ENCODE measurements around the gene ZFYVE21. TPM values are rescaled to one million over a fixed set of nuclear protein-coding genes. Genes with fewer than 3 reads are reported as not detected.

ZFYVE21 gene
- total RNA-seq, 4 donors from 2014 or later = 40.3 to 81.2 (median 59.0) TPM

DNA sequence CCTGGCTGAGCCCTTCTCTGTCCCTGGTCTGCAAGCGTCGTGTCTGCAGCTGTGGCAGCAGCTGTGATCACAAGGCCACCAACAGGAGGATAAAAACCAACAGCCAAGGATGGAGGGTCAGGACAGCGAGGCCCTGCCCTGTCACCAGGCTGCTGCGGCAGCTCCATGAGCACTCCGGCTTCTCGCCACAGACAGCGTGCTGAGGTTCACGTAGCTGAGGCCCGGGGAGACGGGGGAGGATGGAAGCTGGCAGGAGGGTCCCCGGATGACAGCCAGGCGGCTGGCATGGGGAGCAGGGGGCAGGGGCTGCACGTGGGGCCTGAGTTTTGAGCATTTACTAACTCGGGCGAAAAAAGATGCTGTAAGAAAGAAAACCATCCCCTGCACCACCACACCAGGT is 5.8 kb upstream of the ZFYVE21 start:
- no peak for DNase-seq
- no peak for TF ChIP-seq CTCF (IDR thresholded peaks at IDR 0.05)
- peaks cover 4 to 47% (median 8%) of the 10 kb centered on the region in 4 donors for H3K4me1 ChIP-seq
- H3K9me3 ChIP-seq = no peaks in the 10 kb centered on the region
- H3K36me3 ChIP-seq = peaks cover 0 to 10% (median 0%) of the 10 kb centered on the region in 3 donors
- H3K4me3 ChIP-seq = no peak overlapping the region
- H3K27ac ChIP-seq = peak overlapping the region in 1 of 4 donors; percentile 8
- no peaks in the 10 kb centered on the region for H3K27me3 ChIP-seq

- H3K27me3 ChIP-seq = no peaks in the 10 kb centered on the region
- H3K4me3 ChIP-seq = no peak overlapping the region
- peaks cover 0 to 2% (median 0%) of the 10 kb centered on the region in 3 donors for H3K36me3 ChIP-seq
- H3K27ac ChIP-seq = peak overlapping the region; percentile 5 to 77 (median 50)
- H3K4me1 ChIP-seq = peaks cover 4 to 49% (median 9%) of the 10 kb centered on the region in 4 donors
- H3K9me3 ChIP-seq = no peaks in the 10 kb centered on the region
- TF ChIP-seq POLR2A (IDR thresholded peaks at IDR 0.05) (no peak), CTCF (IDR thresholded peaks at IDR 0.05) (no peak)
- DNase-seq = no peak
Measured at GRCh38 chr14:103710771-103711377, 4.7 kb upstream of the ZFYVE21 start.

DNA sequence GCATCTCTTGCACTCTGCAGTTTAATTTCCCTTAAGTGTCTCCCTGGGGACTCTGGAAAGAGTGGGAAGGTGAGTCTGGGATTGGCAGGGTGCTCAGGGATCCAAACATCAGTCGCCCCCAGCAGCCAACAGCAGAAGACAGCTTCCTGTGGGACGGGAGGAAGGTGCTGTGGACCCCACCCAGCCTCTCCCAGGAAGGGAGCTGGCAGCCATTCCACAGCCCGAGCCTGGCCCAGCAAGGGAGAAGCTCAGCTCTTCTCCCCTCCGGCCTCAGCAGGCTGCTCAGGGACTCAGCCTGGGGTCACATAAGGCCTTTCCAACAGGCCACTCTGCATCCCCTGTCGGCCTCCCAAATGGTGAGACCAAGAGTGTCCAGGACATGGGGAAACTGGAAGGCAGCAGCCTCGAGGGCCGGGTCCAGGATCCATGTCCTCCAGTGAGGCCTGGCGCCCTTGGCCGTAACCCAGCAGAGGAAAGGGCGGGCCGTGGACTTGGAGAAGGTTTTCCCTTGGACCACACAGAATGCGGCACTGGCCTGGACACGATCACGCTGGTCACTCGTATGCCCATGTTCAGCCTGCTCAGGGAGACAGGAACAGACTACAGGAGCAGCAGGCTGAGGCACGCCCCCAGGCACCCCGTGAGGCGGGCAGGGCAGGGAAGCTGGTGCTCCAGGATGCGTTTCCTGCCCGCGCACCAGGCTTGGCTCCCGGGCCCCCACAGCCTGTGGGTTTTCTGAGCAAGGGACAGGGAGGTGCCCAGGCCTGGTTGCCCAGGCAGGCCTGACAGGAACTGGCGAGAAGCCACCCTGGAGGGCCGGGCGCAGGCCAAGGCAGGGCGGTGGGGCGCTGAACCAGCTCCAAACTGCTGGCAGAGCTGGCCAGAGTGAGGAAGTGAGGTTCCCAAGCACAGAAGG is 3.8 kb upstream of the ZFYVE21 start:
- no peak overlapping the region for H3K4me3 ChIP-seq
- H3K27me3 ChIP-seq = no peaks in the 10 kb centered on the region
- H3K9me3 ChIP-seq = no peaks in the 10 kb centered on the region
- no peaks in the 10 kb centered on the region for H3K36me3 ChIP-seq
- TF ChIP-seq CTCF (IDR thresholded peaks at IDR 0.05) = no peak
- TF ChIP-seq POLR2A (IDR thresholded peaks at IDR 0.05) = no peak
- H3K27ac ChIP-seq = peak overlapping the region; percentile 5 to 77 (median 50)
- DNase-seq = peak in 1 of 3 donors; percentile 80
- peaks cover 4 to 54% (median 11%) of the 10 kb centered on the region in 4 donors for H3K4me1 ChIP-seq

- TF ChIP-seq POLR2A (IDR thresholded peaks at IDR 0.05) (no peak), CTCF (IDR thresholded peaks at IDR 0.05) (no peak)
- no peak overlapping the region for H3K4me3 ChIP-seq
- no peaks in the 10 kb centered on the region for H3K27me3 ChIP-seq
- H3K36me3 ChIP-seq = no peaks in the 10 kb centered on the region
- DNase-seq = no peak
- H3K27ac ChIP-seq = peak overlapping the region in 3 of 4 donors; percentile 25 to 77 (median 75)
- H3K4me1 ChIP-seq = peaks cover 4 to 63% (median 11%) of the 10 kb centered on the region in 4 donors
- H3K9me3 ChIP-seq = no peaks in the 10 kb centered on the region
Measured at GRCh38 chr14:103712633-103713247, 2.9 kb upstream of the ZFYVE21 start.

- Histone ChIP-seq H3K27ac (no peak overlapping the region), H3K36me3 (no peaks in the 10 kb centered on the region), H3K4me3 (no peak overlapping the region), H3K9me3 (no peaks in the 10 kb centered on the region), H3K27me3 (no peaks in the 10 kb centered on the region), H3K4me1 (peaks cover 4 to 70% (median 11%) of the 10 kb centered on the region in 4 donors)
- TF ChIP-seq CTCF (IDR thresholded peaks at IDR 0.05) = no peak
- TF ChIP-seq POLR2A (IDR thresholded peaks at IDR 0.05) = no peak
- no peak for DNase-seq
Measured at GRCh38 chr14:103713304-103714062, 2.1 kb upstream of the ZFYVE21 start.
